T1000 (cell line): ENCODE data around the gene MARCHF11.

Source experiments
- DNase-seq: peaks from one replicate; lab custom pipeline; 2025; ENCODE audit warnings: mixed read lengths; lab: John Stamatoyannopoulos, UW

MARCHF11 gene, protein sequence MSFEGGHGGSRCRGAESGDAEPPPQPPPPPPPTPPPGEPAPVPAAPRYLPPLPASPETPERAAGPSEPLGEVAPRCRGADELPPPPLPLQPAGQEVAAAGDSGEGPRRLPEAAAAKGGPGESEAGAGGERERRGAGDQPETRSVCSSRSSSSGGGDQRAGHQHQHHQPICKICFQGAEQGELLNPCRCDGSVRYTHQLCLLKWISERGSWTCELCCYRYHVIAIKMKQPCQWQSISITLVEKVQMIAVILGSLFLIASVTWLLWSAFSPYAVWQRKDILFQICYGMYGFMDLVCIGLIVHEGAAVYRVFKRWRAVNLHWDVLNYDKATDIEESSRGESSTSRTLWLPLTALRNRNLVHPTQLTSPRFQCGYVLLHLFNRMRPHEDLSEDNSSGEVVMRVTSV

DNA sequence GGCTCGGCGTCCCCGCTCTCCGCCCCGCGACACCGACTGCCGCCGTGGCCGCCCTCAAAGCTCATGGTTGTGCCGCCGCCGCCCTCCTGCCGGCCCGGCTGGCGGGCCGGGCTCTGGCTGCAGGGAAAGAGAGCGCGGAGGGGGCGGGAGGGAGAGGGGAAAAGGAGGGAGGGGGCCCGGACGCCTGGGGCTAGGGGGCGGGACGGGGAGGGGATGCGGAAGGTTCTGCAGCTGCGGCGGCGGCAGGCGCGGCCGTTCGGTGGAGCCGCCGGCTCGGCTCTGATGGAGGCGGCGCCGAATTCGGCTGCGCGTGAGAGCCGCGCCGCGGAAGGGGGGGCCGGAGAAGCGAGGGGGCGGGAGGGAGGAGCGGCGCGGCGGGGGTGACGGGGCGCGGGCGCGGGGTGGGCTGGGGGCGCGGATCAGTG, at the start of gene MARCHF11:
MARCHF11 (minus strand) TSS at position 281 of the 425 bp plus-strand sequence; CDS start at position 65, 216 bp downstream.
- DNase-seq: no peak

DNA sequence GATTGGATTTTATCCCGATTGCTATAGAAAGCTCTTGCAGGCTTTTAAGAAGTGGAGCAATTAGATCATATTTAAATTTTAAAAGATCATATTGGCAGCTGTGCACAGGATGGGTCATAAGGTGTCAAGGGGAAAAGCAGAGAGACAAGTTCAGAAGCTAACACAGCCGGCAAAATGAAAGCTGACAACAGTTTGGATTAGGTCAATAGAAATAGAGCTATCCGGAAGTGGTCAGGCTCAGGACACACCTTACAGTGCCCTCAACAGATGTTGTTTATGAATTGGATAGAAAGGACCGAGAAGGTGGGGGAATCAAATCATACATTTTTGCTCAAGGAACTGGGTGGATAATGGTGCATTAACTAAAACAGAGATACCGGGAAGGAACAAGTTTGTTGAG, 46.3 kb upstream of the MARCHF11 start:
- no peak for DNase-seq

DNA sequence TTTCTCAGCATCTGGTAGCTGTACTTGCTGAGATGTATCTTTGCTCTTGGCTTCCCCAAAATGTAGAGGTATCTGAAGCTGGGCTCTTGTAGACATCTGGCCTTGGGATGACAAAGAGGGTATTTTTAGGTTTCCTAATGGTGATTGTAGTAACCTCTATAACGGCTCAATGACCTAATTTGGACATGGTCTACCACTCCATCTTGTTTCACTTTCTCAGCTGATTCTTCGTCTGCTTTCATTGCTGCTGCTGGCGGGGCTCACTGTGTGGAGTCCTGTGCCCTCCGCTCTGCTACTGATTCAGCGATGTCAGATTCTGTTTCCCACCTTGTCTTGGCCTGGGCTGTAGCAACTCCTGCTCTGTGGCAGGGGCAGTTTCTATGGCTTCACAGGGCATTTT, 12.7 kb upstream of the MARCHF11 start:
- no peak for DNase-seq

DNA sequence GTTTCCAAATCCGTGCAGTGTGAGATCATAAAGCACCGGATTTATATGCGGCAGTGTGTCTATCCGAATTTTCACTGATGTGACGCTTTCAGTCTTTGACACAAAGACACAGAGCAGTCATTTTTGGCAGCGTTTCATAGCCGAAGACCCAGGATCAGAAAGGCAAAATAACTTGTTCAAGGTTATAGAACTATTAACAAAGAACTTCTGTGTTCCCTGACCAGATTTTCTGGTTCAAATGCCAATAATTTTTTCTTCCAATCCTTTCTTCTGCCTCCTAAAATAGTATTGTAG, 1.1 kb upstream of the MARCHF11 start:
- no peak for DNase-seq

DNA sequence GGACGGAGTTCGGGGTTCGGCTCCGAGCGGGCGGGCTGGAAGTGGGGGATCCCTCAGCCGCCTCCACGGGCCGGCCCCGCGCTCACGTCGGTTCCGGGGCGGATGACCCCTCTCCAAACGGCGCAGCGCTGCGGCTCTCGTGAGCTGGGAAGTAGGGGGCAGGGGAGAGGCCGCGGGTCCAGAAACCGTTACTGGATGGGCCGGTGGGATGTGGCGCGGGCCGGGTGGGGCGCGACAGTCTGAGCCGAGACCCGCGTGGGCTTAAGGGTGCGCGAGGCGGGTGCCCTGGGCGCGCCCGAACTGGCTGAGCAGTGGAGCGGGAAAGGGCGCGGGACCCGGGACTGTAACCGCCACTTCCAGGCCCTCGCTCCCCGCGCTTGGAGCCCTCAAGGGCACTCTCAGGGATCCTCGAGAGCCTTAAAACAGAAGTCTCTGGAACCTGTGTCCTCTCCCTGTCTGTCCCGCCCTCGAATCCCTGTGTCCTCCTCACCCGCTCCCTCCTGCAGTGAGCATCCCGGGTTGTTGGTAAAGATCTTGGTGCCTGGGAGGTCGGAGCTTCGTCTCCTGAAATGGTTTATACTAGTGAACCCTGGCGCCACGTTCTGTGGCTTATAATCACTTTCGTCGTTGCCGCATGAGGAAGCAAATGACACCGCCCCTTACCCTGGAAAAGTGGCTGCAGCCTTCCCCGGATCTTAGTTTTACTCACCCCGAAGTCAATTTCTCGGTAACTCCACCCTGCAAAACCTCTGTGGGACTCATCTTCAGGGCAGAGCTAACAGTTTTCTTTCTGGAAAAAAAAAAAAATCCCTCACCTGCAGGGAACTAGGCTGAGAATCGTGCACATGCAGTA, 571 bp upstream of the MARCHF11 start:
- no peak for DNase-seq

DNA sequence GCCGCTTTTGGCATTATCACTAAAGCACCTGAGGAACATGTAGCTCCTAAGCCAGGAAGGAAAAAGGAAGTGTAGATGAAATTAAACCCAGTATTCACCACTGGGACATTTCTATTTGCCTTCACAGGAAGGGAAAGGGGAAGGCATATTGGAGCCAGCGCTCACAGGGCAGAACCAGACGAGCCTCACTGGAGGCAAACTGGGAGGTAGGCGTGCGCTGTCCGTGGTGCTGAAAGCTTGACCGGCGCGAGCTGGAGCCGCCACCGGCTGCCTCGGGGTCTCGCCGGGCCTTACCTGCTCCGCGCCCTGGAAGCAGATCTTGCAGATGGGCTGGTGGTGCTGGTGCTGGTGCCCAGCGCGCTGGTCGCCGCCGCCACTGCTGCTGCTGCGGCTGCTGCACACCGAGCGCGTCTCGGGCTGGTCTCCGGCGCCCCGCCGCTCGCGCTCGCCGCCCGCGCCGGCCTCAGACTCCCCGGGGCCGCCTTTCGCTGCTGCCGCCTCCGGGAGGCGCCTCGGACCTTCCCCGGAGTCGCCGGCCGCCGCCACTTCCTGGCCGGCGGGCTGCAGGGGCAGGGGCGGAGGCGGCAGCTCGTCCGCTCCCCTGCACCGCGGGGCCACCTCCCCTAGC, 732 bp downstream of the MARCHF11 start:
- peak; percentile 30 for DNase-seq

DNA sequence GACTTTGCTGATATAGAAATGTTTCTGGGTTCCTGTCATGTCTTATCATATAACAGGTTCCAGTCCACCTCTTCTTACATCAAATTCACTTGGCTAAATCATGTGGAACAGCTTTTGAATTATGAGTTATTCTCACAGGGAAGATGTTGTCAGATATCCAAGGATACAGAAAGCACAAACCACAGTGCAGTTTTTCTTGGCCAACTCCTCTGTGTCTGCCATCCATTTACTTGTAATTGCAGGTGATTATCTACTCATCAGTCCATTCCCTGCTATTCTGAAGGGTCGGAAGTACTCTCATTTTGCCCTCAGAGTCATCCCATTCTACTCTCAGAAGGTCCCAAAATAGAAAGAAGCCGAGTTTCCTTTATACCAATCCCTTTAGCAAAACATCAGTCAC, 10.0 kb downstream of the MARCHF11 start:
- no peak for DNase-seq

DNA sequence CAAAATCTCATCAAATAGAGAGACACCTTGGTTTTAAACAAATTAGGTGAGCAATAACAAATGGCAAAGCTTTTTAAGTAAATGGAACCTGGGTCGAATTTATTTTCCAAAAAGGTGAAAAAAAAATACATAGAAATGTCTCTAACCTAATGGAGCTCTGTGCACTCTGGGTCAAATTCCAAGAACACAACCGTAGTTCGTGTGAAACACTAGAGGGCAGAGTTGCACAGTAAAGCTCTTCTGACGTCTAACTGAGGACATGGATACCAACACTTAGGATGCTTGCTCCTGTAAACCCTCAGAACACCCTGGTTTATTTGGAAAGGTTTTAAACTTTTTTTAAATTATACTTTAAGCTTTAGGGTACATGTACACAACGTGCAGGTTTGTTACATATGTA, 18.9 kb downstream of the MARCHF11 start:
- peak; percentile 4 for DNase-seq

DNA sequence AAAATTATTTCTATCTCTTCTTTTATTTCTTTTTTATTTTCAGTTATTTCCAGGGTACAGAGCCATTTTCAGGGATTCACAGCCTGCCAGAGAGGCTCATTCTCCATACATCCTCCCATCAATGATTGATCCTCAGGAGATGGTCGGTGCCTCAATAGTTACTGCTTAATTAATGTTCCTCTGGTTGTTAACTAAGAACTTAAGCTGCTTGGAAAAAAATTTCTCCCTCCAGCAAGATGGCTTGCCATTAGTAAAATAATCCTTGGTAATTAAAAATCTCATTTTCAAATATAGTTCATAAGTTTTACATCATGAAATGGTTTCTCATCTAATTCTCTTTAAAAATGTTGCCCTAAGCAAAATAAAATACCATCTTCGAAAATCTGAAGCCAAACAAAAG, 20.0 kb downstream of the MARCHF11 start:
- no peak for DNase-seq

DNA sequence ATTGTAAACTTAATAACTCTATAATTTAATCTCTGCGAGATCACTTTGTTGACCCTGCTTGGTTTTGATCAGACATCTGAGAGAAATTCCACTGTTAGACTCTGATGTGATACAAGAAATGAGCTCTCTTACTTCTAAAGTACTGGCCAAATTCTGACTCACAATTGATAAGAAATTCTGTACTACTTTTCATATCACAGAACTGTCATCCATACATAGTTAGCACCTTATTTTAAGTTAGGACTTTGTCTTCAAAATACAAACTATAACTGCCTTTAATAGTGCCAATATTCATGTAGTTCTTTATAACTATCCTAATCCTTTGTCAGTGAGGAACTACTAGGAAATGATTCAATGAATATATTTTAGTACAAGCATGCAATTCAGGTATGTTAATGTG, 23.4 kb downstream of the MARCHF11 start:
- no peak for DNase-seq

DNA sequence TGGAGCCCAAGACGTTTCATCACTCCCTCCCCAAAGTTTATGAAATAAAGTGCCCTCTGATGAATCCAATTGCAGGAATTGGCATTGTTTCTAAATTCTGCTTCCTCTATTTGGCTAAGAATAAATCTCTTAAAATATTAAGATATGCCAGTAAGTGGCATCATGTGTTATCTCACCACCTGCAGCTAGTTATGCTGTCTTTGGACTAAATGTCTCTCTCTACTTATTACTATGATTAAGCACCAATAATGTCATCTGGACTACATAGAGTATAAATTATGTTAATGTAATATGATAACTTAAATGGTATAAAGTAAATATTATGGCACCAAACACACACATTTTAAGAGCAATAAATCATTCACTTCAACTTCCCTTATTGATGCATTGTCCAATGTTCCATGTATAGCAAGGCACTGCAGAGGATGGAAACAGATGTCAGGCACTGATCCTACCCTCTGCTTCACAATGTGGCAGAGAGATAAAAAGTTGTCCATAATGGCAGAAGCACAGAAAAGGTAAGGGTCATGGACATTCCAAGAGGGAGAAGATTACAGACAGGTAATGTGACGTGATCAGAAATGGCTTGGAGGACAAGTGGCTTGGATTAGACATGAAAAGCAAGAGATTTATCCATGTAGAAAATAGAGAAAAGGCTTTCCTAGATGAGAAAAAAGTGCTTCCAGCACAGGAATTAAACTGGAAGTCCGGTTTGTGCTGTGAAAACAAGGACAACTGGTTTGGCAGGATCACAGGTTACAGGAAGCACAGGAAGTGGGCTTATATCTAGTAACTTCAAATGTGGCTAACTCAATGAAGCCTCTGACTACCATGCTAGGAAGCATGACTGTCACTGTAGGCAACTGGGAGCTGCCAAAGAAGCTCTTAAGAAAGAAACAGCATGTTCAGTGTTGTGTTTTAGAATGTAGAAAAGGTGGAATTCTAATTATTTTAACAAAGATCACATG, 26.7 kb downstream of the MARCHF11 start:
- no peak for DNase-seq

DNA sequence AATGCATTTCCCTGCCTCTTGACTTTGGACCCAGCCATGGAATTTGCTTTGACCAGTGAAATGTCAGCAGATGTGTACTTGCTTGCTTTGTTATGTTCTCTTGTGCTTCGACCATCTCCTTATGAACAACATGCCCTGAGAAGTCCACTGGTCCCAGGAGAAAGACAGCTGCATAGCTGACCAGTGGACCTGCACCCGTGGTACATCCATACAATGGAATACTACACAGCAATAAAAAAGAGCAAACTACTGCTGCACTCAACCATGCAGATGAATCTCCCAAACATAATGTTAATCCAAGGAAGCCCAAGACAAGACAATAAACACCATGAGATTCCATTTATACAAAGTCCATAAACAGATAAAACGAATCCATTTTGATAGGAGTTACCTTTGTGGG, 30.0 kb downstream of the MARCHF11 start:
- DNase-seq: no peak

DNA sequence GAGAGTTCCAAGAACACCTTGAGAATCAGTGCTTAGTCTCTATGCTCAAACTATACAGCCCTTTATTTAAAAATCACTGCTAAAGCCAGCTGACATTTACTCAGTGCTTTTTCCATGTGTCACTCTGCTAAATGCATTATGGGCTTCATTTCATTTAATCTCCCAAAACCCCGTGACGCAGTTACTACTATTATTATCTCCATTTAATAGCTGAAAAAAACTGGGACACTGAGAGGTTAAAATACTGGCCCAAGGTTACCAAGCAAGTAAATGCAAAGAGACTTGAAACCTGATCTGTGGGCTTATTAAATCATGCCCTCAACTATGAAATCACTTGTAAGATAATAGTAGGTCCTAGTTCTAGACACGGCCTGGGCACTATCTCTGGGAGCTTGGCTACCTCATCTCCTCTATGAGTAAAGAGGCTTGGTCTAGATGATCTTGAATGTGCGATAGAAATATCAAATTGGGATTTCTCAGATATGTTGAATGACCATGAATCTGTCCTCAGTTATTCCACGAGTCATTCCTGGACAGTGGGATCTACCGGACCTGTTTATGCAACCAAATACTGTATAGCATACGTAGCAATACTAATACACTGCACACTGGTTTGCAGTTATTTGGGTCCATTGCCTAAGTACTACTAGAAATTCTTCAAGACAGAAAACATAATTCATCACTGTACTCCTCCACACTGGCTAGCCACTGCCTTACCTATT, 32.3 kb downstream of the MARCHF11 start:
- no peak for DNase-seq

DNA sequence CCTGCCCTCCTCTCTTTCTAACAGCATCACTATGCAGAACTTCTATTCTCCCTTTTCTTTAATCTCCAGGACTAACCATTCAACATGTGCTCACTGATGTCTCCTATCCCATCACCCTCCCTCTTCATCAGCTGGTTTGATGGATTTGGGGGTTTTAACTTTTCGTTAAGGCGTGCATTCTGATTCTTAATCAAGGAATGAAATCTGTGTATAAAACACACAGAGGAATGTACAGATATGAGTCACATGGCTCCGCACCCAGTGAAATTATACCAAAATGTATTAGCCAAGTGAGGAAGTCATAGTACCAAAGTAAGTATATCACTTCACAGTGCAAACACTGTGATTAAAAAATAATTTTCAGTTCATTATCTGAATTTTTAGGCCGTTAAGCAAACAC, 35.2 kb downstream of the MARCHF11 start:
- no peak for DNase-seq

DNA sequence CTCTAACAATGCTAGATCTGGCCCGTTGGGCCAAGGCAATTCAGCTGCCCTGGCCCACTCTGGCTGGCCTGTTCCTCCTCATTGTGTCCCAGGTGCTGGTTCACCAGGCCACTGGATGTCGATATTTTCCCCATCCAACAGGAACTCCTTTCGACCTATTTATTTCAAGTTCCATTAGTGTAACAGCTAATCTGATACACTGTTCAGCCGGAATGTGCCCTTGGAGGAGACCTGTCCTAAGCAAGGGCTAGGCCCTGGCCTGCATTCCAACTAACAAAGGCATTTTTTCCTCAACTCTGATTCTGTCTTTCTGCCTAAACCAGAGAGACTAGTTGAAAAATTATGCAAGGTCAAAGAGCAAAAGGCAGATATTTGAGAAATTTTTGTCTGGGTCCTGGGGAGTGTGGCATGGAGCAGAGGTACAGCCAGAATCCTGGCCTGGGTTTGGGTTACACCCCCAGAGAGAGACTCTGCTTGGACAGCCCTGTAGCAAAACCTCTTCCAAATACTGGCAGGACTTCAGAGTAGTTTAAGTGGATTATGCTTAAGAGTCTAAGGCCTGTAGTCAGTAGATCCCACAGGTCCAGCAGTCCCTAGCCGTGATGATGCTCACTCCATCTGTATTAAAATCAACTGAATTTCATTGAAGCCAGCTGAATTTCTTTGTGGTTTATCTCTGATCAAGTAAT, 36.1 kb downstream of the MARCHF11 start:
- DNase-seq: no peak

DNA sequence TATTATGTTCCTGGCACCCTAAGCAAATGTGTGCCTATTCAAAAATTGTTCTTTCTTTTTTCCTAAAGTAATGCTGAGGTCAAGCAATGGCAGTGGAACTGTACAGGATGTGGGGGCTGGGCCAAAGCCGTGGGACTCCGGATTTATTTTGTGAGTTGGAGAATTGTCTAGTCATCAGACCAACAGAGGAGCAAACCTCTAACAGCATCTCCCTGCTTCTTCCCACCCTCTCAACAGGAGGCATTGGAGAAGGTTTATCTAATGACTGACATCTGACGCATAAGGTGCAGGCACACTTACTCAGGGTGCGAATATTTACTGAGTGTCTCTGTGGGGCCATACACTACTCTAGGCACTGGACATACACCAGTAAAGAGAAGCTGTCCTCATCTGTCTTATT, 38.6 kb downstream of the MARCHF11 start:
- DNase-seq: no peak

DNA sequence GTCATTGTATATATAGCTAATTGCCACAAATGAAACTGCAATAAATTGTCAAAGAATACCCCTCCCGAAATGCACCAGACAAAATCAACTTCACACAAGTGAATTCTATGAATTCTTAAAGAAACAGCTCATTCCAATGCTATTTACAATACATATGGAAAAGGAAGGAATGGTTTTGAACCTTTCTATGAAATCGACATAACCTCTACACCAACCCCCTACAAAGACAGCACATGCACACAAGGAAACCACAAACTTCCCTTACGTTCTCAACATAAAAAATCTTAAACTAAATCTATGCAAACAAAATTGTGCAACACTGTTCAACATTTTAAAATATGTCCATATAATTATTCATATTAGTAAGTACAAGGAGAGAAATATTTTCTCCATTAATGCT, 39.2 kb downstream of the MARCHF11 start:
- DNase-seq: no peak

DNA sequence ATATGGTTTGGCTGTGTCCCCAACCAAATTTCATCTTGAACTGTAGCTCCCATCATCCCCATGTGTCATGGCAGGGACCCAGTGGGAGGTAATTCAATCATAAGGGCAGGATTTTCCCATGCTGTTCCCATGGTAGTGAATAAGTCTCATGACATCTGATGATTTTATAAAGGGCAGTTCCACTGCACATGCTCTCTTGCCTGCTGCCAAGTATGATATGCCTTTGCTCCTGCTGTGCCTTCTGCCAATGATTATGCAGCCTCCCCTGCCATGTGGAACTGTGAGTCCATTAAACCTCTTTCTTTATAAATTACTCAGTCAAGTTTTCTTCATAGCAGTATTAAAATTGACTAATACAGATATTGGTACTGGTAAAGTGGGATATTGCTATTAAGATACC, 42.4 kb downstream of the MARCHF11 start:
- no peak for DNase-seq

DNA sequence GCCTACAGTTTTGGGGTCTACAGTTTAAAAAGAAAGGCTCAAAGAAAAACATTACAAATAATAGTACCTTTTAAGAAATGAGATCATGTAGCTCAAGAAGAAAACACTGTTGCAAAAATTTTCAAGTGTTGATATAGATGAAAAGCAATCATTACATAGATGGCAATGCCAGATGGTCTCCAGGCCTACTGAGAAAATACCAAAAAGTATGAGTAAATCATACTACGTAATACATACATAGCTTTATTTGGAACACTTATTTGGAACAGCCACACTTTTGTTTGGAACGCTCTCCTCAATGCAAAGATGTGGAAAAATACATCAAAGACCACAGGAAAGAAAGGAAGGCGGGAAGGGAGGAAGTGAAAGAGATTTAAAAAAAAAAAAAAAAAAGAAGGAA, 44.1 kb downstream of the MARCHF11 start:
- no peak for DNase-seq

DNA sequence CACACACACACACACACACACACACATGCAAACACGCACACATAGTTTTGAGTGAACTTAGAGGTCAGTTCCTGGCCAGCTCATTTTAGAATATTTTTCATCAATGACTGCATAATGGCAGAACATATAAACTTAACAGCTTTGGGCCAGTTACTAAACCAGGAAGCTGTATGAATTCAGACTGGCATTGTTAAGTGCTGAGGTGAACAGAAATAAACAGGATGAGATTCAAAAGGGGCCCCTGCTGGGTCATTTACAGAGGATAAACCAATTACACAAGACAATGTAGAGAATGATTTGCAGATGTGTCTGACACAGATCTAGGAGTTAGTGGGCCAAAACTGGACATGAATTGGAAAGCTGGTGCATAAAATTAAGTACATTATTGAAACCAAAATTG, 44.6 kb downstream of the MARCHF11 start:
- no peak for DNase-seq
